Testis (tissue), 2 donors: Measurements from ENCODE around the gene AGPAT2.

Experiments used
- CTCF ChIP-seq, 3 experiments: fragments of 450-650 bp in 2 of 3; fragments of 200-600 bp in 1 of 3; sonication (generic) in 1 of 3; IDR thresholded peaks; one replicate each; pipeline ENCODE4 v1.5.1; 2016 to 2019; ENCODE audit warnings: antibody characterized with exemption in 3 of 3, mild to moderate bottlenecking in 2 of 3, moderate library complexity in 1 of 3
- POLR2A ChIP-seq: fragments of 450-650 bp; IDR thresholded peaks from one replicate; pipeline ENCODE4 v1.6.1; 2017; ENCODE audit warnings: antibody characterized with exemption, mild to moderate bottlenecking, moderate library complexity

GRCh38 chr9:136674786-136675349 is 12.4 kb downstream of the AGPAT2 start:
- TF ChIP-seq CTCF (IDR thresholded peaks at IDR 0.05) (no peak), POLR2A (no peak)
